D721Med (cell line): ENCODE measurements around the gene GPC3.
A peak's percentile ranks its signal among the peaks of the same experiment; 100 is the strongest.

Source experiments
- DNase-seq: peaks from one replicate; pipeline ENCODE4 v3.0.0; 2011; ENCODE audit warnings: low spot score; ENCODE audit not compliant: insufficient read length
- FAIRE-seq: peaks from 2 replicates; lab custom pipeline; 2011; peaks lifted over from hg19 to GRCh38; lab: Jason Lieb, UNC
- TF ChIP-seq, protein P1 (sequence below): IDR thresholded peaks from 2 replicates; pipeline ENCODE4 v1.5.1; 2012; ENCODE audit warnings: mild to moderate bottlenecking, control low read depth; ENCODE audit not compliant: insufficient read depth; ENCODE audit errors: missing control alignments

Gene GPC3

DNA sequence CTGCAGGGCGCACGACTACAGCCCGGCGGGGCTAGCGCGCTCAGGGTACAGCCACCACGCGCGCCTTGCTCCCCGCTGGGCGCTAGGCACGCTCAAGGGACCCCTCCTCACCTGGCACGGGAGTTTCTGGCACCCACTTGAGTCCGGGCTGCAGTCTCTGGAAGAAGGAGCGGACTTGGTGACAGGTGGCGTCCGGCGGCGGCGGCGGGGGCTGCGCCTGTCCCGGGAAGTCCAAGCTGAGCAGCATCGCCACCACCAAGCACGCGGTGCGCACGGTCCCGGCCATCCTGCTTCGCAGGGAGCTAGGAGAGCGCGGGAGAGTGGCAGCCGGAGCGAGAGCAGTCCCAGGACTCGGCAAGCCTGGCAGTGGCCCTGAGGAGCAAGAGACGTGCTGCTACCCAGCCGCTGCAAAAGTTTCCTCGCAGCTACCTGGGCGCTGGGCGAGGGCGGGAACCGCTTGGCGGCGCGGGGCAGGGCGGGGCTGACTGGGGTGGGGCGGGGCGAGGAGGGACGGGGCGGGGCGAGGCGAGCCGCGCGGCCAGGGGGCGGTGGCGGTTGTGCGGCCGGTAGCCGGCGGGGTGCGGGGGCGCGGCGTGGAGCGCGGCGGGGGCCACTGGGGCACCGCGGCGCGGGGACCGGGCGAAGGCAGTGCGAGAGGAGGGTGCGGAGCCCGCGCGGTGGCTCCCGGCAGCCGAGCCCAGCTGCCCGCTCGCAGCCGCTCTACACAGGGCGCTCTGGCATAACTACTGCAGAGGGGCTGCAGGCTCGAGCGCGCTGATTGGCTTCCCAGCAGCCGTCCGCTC is at the start of gene GPC3:
TSS of gene GPC3 (minus strand) at position 431 of the 803 bp plus-strand sequence.
- DNase-seq: peak; percentile 17
- FAIRE-seq: no peak
- TF ChIP-seq, protein P1, sequence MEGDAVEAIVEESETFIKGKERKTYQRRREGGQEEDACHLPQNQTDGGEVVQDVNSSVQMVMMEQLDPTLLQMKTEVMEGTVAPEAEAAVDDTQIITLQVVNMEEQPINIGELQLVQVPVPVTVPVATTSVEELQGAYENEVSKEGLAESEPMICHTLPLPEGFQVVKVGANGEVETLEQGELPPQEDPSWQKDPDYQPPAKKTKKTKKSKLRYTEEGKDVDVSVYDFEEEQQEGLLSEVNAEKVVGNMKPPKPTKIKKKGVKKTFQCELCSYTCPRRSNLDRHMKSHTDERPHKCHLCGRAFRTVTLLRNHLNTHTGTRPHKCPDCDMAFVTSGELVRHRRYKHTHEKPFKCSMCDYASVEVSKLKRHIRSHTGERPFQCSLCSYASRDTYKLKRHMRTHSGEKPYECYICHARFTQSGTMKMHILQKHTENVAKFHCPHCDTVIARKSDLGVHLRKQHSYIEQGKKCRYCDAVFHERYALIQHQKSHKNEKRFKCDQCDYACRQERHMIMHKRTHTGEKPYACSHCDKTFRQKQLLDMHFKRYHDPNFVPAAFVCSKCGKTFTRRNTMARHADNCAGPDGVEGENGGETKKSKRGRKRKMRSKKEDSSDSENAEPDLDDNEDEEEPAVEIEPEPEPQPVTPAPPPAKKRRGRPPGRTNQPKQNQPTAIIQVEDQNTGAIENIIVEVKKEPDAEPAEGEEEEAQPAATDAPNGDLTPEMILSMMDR: no peak

DNA sequence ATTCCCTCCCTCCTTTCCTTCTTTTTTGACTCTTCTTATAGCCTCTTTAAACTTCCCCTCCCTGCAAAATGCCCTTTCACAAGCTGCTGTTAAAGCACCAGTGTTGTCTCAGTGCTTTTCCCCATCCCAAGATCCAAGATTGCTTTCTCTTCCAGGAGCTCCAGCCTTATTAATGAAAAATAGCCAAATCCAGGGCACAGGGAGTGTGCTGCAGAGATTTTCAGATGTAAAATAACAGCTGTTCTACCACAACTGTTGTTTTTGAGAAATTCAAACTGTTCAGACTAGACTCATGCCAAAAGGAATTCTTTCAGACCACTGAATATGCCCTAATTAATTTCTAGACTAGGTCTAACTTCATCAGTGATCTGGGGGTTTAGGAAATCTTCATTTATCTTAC is 47.0 kb upstream of the GPC3 start:
- no peak for FAIRE-seq
- TF ChIP-seq, protein P1: no peak
- no peak for DNase-seq

DNA sequence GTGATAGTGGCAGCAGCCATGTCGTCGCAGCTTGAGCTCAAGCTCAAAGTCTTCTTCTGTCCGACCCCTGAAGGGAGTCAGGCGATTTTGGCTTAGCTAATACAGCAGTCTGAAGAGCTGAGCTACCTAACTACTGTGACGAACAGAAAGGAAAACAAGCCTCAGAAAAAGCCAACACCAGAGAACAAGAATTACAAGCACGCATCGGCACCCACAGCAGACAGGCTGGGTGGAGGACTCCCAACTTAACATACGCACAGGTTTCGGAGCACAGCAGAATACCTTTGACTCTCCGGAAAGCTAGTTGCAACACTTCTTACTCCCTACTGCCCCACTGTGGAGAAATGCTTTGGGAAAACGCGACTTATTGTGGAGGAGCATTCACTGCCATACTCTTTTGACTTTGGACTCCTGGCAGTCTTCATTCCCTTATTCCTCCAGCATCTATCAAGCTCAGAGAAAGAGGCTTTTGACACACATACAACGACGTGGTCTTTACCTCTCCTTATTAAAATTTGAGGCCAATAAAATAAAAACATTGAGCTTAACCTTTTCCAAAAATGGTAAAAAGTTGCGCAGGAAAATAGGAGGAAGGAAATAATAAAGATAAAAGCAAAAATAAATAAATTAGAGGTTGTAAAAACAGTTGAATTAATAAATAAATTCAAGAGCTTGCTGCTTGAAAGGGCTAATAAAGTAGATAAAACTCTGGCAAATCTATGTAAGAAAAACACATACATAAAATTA is 41.3 kb upstream of the GPC3 start:
- FAIRE-seq (peak; percentile 58), DNase-seq (no peak)
- TF ChIP-seq, protein P1: peak; percentile 39

DNA sequence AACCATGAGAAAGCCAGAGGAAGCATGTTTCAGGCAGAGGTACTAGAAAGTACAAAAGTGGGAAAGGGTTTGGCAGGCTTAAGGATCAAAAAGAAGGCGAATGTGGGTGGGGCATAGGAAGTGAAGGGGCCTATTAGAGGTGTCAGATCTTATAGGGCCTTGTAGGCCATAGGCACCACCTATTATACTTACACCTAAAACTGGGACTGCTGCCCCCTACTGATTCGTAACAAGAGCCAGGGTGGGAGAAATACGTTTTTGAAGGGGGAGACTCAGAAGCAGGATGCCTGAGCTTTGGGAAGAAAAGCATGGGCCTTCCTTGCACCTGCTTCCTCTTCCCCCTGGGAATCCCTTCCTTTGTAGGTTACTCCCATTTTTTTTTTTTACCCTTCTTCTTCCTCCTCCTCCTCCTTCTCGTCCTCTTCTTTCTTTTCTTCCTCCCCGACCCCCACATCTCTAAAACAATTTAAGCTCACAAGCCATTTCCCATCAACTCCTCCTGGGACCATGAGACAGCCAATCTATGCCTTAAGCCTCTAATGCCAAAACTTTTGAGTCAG is 40.7 kb upstream of the GPC3 start:
- FAIRE-seq: no peak
- TF ChIP-seq, protein P1: no peak
- no peak for DNase-seq

DNA sequence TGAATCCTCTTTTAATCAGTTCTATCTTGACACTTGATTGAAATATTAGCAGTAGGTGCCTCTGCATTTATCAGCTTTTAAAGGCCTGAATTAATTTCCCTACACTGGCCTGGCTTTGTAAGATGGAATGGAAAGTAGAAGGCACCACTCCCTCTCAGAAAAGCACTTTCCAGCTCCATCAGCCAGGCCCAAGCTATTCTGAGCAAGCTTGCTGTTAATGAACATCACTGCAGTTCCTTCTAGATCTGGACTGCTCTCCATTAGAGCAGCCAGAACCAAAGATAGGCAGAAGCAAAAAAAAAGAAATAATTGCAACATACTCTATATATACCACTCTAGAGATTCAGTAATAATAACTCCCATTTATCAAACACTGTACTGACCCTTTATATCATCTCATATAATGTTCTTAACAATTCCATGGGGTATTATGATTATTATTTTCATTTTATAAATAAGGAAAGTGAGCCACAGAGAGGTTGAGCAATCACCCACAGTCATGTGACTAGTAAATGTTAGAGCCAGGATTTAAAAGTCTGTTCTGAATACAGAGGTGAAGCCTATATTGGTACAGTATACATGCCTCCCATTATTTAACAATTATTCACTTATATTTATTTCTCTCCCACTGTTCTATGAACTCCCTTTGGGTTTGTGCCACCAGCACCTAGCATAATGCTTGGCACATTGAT is 39.4 kb upstream of the GPC3 start:
- DNase-seq (no peak), FAIRE-seq (no peak)
- TF ChIP-seq, protein P1: no peak

DNA sequence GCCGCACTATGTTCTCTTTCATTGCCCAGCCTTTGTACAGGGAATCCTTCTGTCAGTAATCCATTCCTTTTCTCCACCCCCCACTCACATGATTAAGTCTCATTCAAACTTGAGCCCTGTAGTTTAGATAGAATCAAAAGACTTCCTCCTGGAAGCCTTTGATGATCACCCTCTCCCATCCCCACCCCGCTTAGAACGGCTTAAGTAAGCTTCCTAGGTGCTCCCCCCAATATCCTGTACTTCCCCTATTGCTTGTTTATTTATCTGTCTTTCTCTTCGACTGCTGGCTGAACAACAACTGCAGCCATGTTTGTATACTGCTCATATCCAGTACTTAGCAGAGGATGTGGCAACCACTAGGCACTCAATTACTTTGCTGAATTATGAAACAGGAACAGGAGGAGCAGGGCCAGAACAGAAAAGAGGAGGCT is 38.5 kb upstream of the GPC3 start:
- TF ChIP-seq, protein P1: no peak
- DNase-seq: no peak
- no peak for FAIRE-seq
